Posterior cingulate gyrus (tissue), 11 donors: ENCODE measurements around the gene MTARC1.

ENCODE experiments used
- DNase-seq, 10 donors: peaks; one replicate each; pipeline versions ENCODE4 v3.0.0 to v3.0.0-alpha.2; 2020 to 2021; ENCODE audit warnings: mixed read lengths in 3 of 10
- intact Hi-C: fragments of 100-400 bp; cut with DNase I; formaldehyde crosslinking; loops from one replicate; pipeline ENCODE4 v1.15.1; 2023

Gene MTARC1

GRCh38 chr1:220827445-220828178 lies 40.9 kb downstream of the MTARC1 start:
- intact Hi-C loops, result no loop called here
- DNase-seq, result no peak

GRCh38 chr1:220828179-220828490 lies 41.4 kb downstream of the MTARC1 start:
- no peak for DNase-seq
- intact Hi-C loops, result no loop called here

DNA sequence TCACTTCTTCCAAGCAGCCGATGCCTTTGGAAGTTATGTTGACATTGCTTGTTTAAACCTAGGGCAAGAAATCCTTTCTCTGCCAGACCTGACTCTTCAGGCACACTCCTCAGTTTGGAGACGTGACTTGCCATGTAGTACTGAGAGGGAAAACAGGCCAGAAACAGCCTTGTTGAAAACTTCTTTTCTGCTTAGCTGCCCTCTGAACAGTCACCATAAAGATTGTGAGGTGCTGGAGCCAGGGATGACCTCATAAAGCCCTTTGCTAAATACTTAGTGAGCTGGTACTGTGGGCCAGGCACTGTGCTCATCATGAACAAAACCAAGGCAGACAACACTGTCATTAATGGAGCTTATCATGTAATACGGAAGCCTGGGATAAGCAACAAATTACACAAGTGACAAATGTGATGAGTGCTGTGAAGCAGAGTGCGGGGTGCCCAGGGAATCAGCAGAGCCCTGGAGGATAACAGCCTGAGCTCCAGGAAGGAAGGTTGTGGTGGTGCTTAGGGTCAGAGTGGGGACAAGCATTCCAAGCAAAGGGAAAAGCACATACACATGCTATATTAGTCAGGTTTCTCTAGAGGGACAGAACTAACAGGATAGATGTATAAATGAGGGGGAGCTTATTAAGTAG lies 42.4 kb downstream of the MTARC1 start:
- intact Hi-C loops, result no loop called here
- DNase-seq, result no peak

GRCh38 chr1:220833436-220833835 lies 46.7 kb downstream of the MTARC1 start:
- intact Hi-C loops, result no loop called here
- DNase-seq, result no peak

GRCh38 chr1:220834155-220834870 lies 47.6 kb downstream of the MTARC1 start:
- no peak for DNase-seq
- intact Hi-C loops, result no loop called here
